Superior temporal gyrus (tissue), 1 donor: ENCODE data around the gene PDE1C.

ENCODE experiments used
- DNase-seq: peaks from one replicate; pipeline ENCODE4 v3.0.0-alpha.2; 2016; ENCODE audit errors: extremely low spot score

PDE1C gene

GRCh38 chr7:32074787-32075585 lies 4.8 kb upstream of the PDE1C start:
- DNase-seq: peak; percentile 89

- DNase-seq: peak; percentile 34
Observed at GRCh38 chr7:32073533-32073932, 3.3 kb upstream of the PDE1C start.

- DNase-seq: peak; percentile 47
Observed at GRCh38 chr7:32072397-32072796, 2.2 kb upstream of the PDE1C start.

- DNase-seq: peak; percentile 56
Observed at GRCh38 chr7:32071466-32072091, 1.4 kb upstream of the PDE1C start.

- no peak for DNase-seq
Observed at GRCh38 chr7:32070051-32070405, 179 bp downstream of the PDE1C start.

- DNase-seq: peak; percentile 75
Observed at GRCh38 chr7:32069116-32069650, 1.0 kb downstream of the PDE1C start.

GRCh38 chr7:32068411-32069101 lies 1.7 kb downstream of the PDE1C start:
- no peak for DNase-seq

GRCh38 chr7:32066441-32066840 lies 3.8 kb downstream of the PDE1C start:
- DNase-seq: no peak

GRCh38 chr7:32063614-32064013 lies 6.6 kb downstream of the PDE1C start:
- no peak for DNase-seq

GRCh38 chr7:32062150-32062549 lies 8.1 kb downstream of the PDE1C start:
- DNase-seq: peak; percentile 75

- no peak for DNase-seq
Observed at GRCh38 chr7:32061346-32061745, 8.9 kb downstream of the PDE1C start.

- DNase-seq: peak; percentile 77
Observed at GRCh38 chr7:32059289-32060011, 10.8 kb downstream of the PDE1C start.

GRCh38 chr7:32058002-32058401 lies 12.2 kb downstream of the PDE1C start:
- no peak for DNase-seq

GRCh38 chr7:32056767-32057166 lies 13.4 kb downstream of the PDE1C start:
- no peak for DNase-seq

GRCh38 chr7:32053204-32053603 lies 17.0 kb downstream of the PDE1C start:
- no peak for DNase-seq

- peak; percentile 83 for DNase-seq
Observed at GRCh38 chr7:32051128-32051527, 19.1 kb downstream of the PDE1C start.

GRCh38 chr7:32049599-32049998 lies 20.6 kb downstream of the PDE1C start:
- no peak for DNase-seq

- DNase-seq: no peak
Observed at GRCh38 chr7:32048970-32049491, 21.2 kb downstream of the PDE1C start.

- DNase-seq: no peak
Observed at GRCh38 chr7:32047801-32048200, 22.4 kb downstream of the PDE1C start.

- no peak for DNase-seq
Observed at GRCh38 chr7:32047075-32047474, 23.1 kb downstream of the PDE1C start.

GRCh38 chr7:32045228-32045627 lies 25.0 kb downstream of the PDE1C start:
- DNase-seq: no peak

GRCh38 chr7:32044739-32045138 lies 25.5 kb downstream of the PDE1C start:
- DNase-seq: no peak
